Trophoblast cell (in vitro differentiated cells and primary cell): ENCODE results near the gene MCM6.

ENCODE experiments used
- DNase-seq, 2 donors: peaks; one replicate each; pipeline ENCODE4 v3.0.0-alpha.2; 2016
- H2AFZ ChIP-seq: 2 replicates; pipeline ENCODE4 v1.6.1; 2013; ENCODE audit warnings: low read length, moderate library complexity, mild to moderate bottlenecking; ENCODE audit not compliant: insufficient read depth, poor library complexity
- H2AK5ac ChIP-seq: 2 replicates; pipeline ENCODE4 v1.6.1; 2013; ENCODE audit warnings: mild to moderate bottlenecking, low read length
- H2BK120ac ChIP-seq: 2 replicates; pipeline ENCODE4 v1.6.1; 2013; ENCODE audit warnings: low read length, mild to moderate bottlenecking, moderate library complexity; ENCODE audit not compliant: insufficient read depth, poor library complexity
- H2BK12ac ChIP-seq: 2 replicates; pipeline ENCODE4 v1.6.1; 2013; ENCODE audit warnings: mild to moderate bottlenecking, low read length, moderate library complexity
- H2BK5ac ChIP-seq: 2 replicates; pipeline ENCODE4 v1.6.1; 2013; ENCODE audit warnings: low read length, low read depth, moderate library complexity, mild to moderate bottlenecking; ENCODE audit not compliant: poor library complexity
- H3K14ac ChIP-seq: 2 replicates; pipeline ENCODE4 v1.6.1; 2013; ENCODE audit warnings: mild to moderate bottlenecking, low read length
- H3K18ac ChIP-seq: 2 replicates; pipeline ENCODE4 v1.6.1; 2013; ENCODE audit warnings: mild to moderate bottlenecking, low read length
- H3K23ac ChIP-seq: 2 replicates; pipeline ENCODE4 v1.6.1; 2013; ENCODE audit warnings: low read length
- H3K27ac ChIP-seq: 2 replicates; pipeline ENCODE4 v1.5.1; 2013; ENCODE audit warnings: low read depth, mild to moderate bottlenecking, inconsistent platforms, low read length, moderate library complexity
- H3K27me3 ChIP-seq: 2 replicates; pipeline ENCODE4 v1.6.1; 2013; ENCODE audit warnings: inconsistent platforms, mild to moderate bottlenecking, low read length, moderate library complexity; ENCODE audit not compliant: insufficient read depth
- H3K36me3 ChIP-seq, 2 experiments: 1 replicate in 1 of 2; 2 replicates in 1 of 2; pipeline ENCODE4 v1.6.1; 2013; ENCODE audit warnings: low read length in 2 of 2, mild to moderate bottlenecking in 2 of 2, moderate library complexity in 1 of 2; ENCODE audit not compliant: insufficient read depth in 2 of 2, control insufficient read depth in 1 of 2
- H3K4ac ChIP-seq: 2 replicates; pipeline ENCODE4 v1.6.1; 2013; ENCODE audit warnings: low read depth, mild to moderate bottlenecking, low read length, moderate library complexity
- H3K4me1 ChIP-seq, 2 experiments: 1 replicate in 1 of 2; 2 replicates in 1 of 2; pipeline ENCODE4 v1.6.1; 2013; ENCODE audit warnings: low read length in 2 of 2, mild to moderate bottlenecking in 2 of 2, moderate library complexity in 1 of 2; ENCODE audit not compliant: insufficient read depth in 2 of 2, control insufficient read depth in 1 of 2
- H3K4me2 ChIP-seq: 2 replicates; pipeline ENCODE4 v1.6.1; 2013; ENCODE audit warnings: inconsistent platforms, mild to moderate bottlenecking, low read length, moderate library complexity
- H3K4me3 ChIP-seq: 2 replicates; pipeline ENCODE4 v1.5.1; 2013; ENCODE audit warnings: mild to moderate bottlenecking, low read depth, low read length, inconsistent platforms
- H3K79me1 ChIP-seq: one replicate; pipeline ENCODE4 v1.6.1; 2013; ENCODE audit warnings: low read length
- H3K79me2 ChIP-seq: 2 replicates; pipeline ENCODE4 v1.6.1; 2013; ENCODE audit warnings: low read length, mild to moderate bottlenecking; ENCODE audit not compliant: control insufficient read depth, insufficient read depth, poor library complexity
- H3K9ac ChIP-seq: 2 replicates; pipeline ENCODE4 v1.6.1; 2013; ENCODE audit warnings: mild to moderate bottlenecking, low read length
- H3K9me3 ChIP-seq: 2 replicates; pipeline ENCODE4 v1.6.1; 2013; ENCODE audit warnings: low read depth, mild to moderate bottlenecking, control low read depth, inconsistent platforms, low read length; ENCODE audit not compliant: insufficient read depth
- H4K12ac ChIP-seq: 2 replicates; pipeline ENCODE4 v1.6.1; 2013; ENCODE audit warnings: low read depth, mild to moderate bottlenecking, low read length, moderate library complexity
- H4K8ac ChIP-seq: 2 replicates; pipeline ENCODE4 v1.6.1; 2013; ENCODE audit warnings: low read depth, mild to moderate bottlenecking, low read length, moderate library complexity
- H4K91ac ChIP-seq: one replicate; pipeline ENCODE4 v1.6.1; 2013; ENCODE audit warnings: low read depth, mild to moderate bottlenecking, low read length, moderate library complexity
- WGBS: extraction: QIAGEN DNeasy Blood & Tissue Kit; methylation state at CpG from one replicate; pipeline ENCODE4 v1.1.7; 2013; ENCODE audit warnings: missing lambda C conversion rate; ENCODE audit not compliant: insufficient read length, insufficient coverage; ENCODE audit errors: extremely low coverage; 5-methylcytosine and 5-hydroxymethylcytosine counted together

The MCM6 gene

DNA sequence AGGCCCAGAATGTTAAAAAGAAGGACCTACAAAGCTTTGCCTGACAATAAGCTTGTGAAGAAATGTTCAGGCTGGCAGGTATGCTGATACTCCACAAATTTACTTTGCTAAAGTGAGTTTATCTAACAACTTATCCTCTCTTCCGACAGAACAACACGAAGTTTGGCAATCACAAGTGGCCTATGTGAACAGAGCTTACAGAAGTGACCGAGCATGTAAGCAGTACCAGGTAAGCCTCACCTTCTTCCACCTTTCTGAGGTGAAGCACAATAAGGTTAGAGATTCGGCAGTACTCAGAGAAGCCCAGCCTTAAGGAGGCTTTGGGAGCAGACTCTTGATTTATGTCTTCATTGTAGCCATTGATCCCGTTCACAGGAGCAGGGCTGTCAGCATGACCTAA is 30.2 kb downstream of the MCM6 start:
- H3K36me3 ChIP-seq = peaks cover 0 to 26% of the 10 kb centered on the region in 2 experiments
- H3K27me3 ChIP-seq = no peaks in the 10 kb centered on the region
- no peak overlapping the region for H3K4me2 ChIP-seq
- H3K9me3 ChIP-seq = no peaks in the 10 kb centered on the region
- H2AFZ ChIP-seq = no peak overlapping the region
- H2AK5ac ChIP-seq = no peak overlapping the region
- H3K79me1 ChIP-seq = no peaks in the 10 kb centered on the region
- H4K91ac ChIP-seq = no peak overlapping the region
- H3K18ac ChIP-seq = no peak overlapping the region
- no peak for DNase-seq
- no peak overlapping the region for H3K4ac ChIP-seq
- H3K4me1 ChIP-seq = no peaks in the 10 kb centered on the region
- H2BK5ac ChIP-seq = no peak overlapping the region
- no peak overlapping the region for H3K4me3 ChIP-seq
- no CpG with 5 or more reads among the region's 5 CpGs for WGBS
- no peak overlapping the region for H2BK12ac ChIP-seq
- no peaks in the 10 kb centered on the region for H3K79me2 ChIP-seq
- H2BK120ac ChIP-seq = no peak overlapping the region
- H4K12ac ChIP-seq = no peak overlapping the region
- H3K14ac ChIP-seq = no peak overlapping the region
- H3K23ac ChIP-seq = no peak overlapping the region
- H3K27ac ChIP-seq = no peak overlapping the region
- H4K8ac ChIP-seq = no peak overlapping the region
- H3K9ac ChIP-seq = no peak overlapping the region

DNA sequence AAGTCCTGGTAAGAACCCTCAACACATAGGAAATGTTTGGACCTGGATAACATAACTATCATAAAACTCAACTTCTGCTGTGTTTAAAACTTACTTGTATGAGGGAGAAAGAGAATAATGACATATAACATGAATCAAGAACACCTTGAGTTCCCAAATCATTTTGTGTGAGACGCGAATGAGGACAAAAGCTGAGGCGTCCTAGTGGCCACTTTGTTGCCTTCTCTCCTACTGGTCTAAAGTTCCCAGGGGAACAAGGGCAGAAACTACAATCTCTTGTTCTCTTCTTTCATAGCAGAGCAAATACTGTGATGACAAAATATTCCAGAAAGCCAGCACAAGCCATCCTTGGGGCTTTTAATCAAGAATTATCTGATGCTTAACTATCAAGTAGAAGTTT is 31.0 kb downstream of the MCM6 start:
- Histone ChIP-seq H3K4me3 (no peak overlapping the region), H4K8ac (no peak overlapping the region)
- no CpG with 5 or more reads among the region's 3 CpGs for WGBS

DNA sequence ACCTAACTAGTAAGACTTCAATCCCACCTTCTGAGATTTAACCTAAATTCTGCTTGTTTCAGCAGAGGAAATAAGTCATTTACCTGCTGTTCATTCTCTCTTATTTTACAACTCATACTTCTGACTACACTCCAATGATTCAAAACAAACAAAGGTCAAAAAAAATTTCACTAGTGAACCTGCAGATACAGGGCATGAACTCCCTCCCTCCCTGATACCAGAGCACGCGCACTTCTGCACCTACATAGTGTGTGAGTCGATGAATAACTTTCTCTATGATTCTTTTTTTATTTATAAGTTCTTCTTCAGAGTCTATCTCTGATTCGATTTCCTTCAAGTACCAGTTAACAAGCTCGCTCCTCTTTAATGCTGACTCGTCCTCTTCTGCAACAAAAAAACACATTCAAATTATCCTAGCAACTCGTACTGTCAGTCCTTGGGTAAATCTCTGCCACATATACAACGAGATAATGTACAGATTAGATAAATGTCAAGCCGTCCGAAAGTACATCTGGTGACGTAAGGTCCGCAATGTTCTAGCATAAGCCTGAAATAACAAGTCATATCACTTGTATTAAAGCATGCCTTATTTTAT is 31.8 kb downstream of the MCM6 start:
- no peak overlapping the region for H3K9ac ChIP-seq
- no peaks in the 10 kb centered on the region for H3K4me1 ChIP-seq
- H4K8ac ChIP-seq = no peak overlapping the region
- no peaks in the 10 kb centered on the region for H3K79me1 ChIP-seq
- no peak overlapping the region for H3K23ac ChIP-seq
- H2AFZ ChIP-seq = no peak overlapping the region
- H4K12ac ChIP-seq = no peak overlapping the region
- no peak overlapping the region for H3K4me2 ChIP-seq
- no CpG with 5 or more reads among the region's 12 CpGs for WGBS
- no peak overlapping the region for H3K18ac ChIP-seq
- H3K36me3 ChIP-seq = peaks cover 2 to 27% of the 10 kb centered on the region in 2 experiments
- H3K79me2 ChIP-seq = no peaks in the 10 kb centered on the region
- no peak overlapping the region for H2AK5ac ChIP-seq
- H2BK12ac ChIP-seq = no peak overlapping the region
- H3K27me3 ChIP-seq = no peaks in the 10 kb centered on the region
- no peak overlapping the region for H3K27ac ChIP-seq
- no peak overlapping the region for H3K4me3 ChIP-seq
- H4K91ac ChIP-seq = no peak overlapping the region
- no peak for DNase-seq
- no peak overlapping the region for H3K14ac ChIP-seq
- H2BK5ac ChIP-seq = no peak overlapping the region
- no peak overlapping the region for H2BK120ac ChIP-seq
- H3K4ac ChIP-seq = no peak overlapping the region
- no peaks in the 10 kb centered on the region for H3K9me3 ChIP-seq

More for the DNA sequence above, 31.0 kb downstream of the MCM6 start:
- Histone ChIP-seq H4K12ac (no peak overlapping the region), H3K4me1 (no peaks in the 10 kb centered on the region), H3K18ac (no peak overlapping the region), H3K79me1 (no peaks in the 10 kb centered on the region), H3K4me2 (no peak overlapping the region), H3K9me3 (no peaks in the 10 kb centered on the region), H4K91ac (no peak overlapping the region), H2BK120ac (no peak overlapping the region), H3K9ac (no peak overlapping the region), H3K23ac (no peak overlapping the region), H2BK5ac (no peak overlapping the region), H3K14ac (no peak overlapping the region), H3K27me3 (no peaks in the 10 kb centered on the region), H3K36me3 (peaks cover 2 to 27% of the 10 kb centered on the region in 2 experiments), H2AK5ac (no peak overlapping the region), H3K79me2 (no peaks in the 10 kb centered on the region), H3K27ac (no peak overlapping the region), H3K4ac (no peak overlapping the region), H2AFZ (no peak overlapping the region), H2BK12ac (no peak overlapping the region)
- DNase-seq = no peak

DNA sequence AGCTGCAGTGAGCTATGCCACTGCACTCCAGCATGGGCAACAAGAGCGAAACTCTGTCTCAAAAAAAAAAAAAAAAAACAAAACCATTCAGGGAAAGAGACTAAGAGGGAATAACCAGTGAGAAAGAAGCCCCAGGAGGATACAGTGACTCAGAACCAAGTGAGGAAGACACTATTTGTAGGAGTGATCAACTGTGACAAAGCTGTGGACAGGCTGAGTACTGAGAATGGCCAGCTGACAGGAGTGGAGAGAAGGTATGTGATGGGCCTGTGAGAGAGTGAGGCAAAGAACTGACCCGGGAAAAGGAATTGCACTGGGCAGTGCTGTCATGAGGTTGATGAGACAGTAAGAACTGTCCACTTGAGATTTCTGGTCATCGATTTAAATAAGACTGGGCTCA is 32.6 kb downstream of the MCM6 start:
- H4K8ac ChIP-seq = no peak overlapping the region
- H2BK120ac ChIP-seq = no peak overlapping the region
- H3K27me3 ChIP-seq = no peaks in the 10 kb centered on the region
- H2AK5ac ChIP-seq = no peak overlapping the region
- no peak overlapping the region for H3K4me3 ChIP-seq
- H3K18ac ChIP-seq = no peak overlapping the region
- no peaks in the 10 kb centered on the region for H3K9me3 ChIP-seq
- no peak overlapping the region for H3K23ac ChIP-seq
- H3K4me2 ChIP-seq = no peak overlapping the region
- H3K36me3 ChIP-seq = peaks cover 2 to 25% of the 10 kb centered on the region in 2 experiments
- no CpG with 5 or more reads among the region's 3 CpGs for WGBS
- H3K14ac ChIP-seq = no peak overlapping the region
- H4K91ac ChIP-seq = no peak overlapping the region
- H3K9ac ChIP-seq = no peak overlapping the region
- H3K27ac ChIP-seq = no peak overlapping the region
- DNase-seq = no peak
- no peak overlapping the region for H2BK5ac ChIP-seq
- H4K12ac ChIP-seq = no peak overlapping the region
- no peak overlapping the region for H3K4ac ChIP-seq
- no peak overlapping the region for H2AFZ ChIP-seq
- H2BK12ac ChIP-seq = no peak overlapping the region
- H3K79me1 ChIP-seq = no peaks in the 10 kb centered on the region
- H3K4me1 ChIP-seq = no peaks in the 10 kb centered on the region
- no peaks in the 10 kb centered on the region for H3K79me2 ChIP-seq
